Activated CD4-positive, alpha-beta T cell treated with anti-CD3 and anti-CD28 coated beads, Interleukin-2, amount 10 ng/mL, durations not matched to agents 7 days and 5 days (primary cell): ENCODE data around the gene UBL7. TPM values are rescaled to one million over a fixed set of nuclear protein-coding genes. Genes with fewer than 3 reads are reported as not detected.
A peak's percentile ranks its signal among the peaks of the same experiment; 100 is the strongest.

Experiments used
- CTCF ChIA-PET: fragments of 350-600 bp; sonication (Branson Sonifier 250); formaldehyde crosslinking; loops from one replicate; lab custom pipeline; 2021; ENCODE audit warnings: antibody characterized with exemption; lab: Charles Lee
- POLR2A ChIA-PET: fragments of 350-600 bp; sonication (Branson Sonifier 250); formaldehyde crosslinking; loops from one replicate; lab custom pipeline; 2021; ENCODE audit warnings: antibody characterized with exemption; lab: Charles Lee
- DNase-seq: peaks from one replicate; pipeline ENCODE4 v3.0.0-alpha.2; 2020
- H3K27ac Mint-ChIP-seq: one replicate; pipeline ENCODE4 v1.8.0; 2021; ENCODE audit warnings: mild to moderate bottlenecking, moderate library complexity, mixed read lengths
- H3K27me3 Mint-ChIP-seq: one replicate; pipeline ENCODE4 v1.8.0; 2021; ENCODE audit warnings: mixed read lengths
- H3K36me3 Mint-ChIP-seq: one replicate; pipeline ENCODE4 v1.8.0; 2021; ENCODE audit warnings: low read depth, mixed read lengths
- H3K4me1 Mint-ChIP-seq: one replicate; pipeline ENCODE4 v1.8.0; 2021; ENCODE audit warnings: mixed read lengths
- H3K4me3 Mint-ChIP-seq: one replicate; pipeline ENCODE4 v1.8.0; 2021; ENCODE audit warnings: mild to moderate bottlenecking, moderate library complexity, mixed read lengths
- H3K9me3 Mint-ChIP-seq: one replicate; pipeline ENCODE4 v1.8.0; 2021; ENCODE audit warnings: mixed read lengths
- microRNA-seq: library from miRNA; unstranded; fragments of <30 nt; microRNA quantifications from one replicate; pipeline ENCODE4 v1.2.0, GENCODE V29; 2021; ENCODE audit warnings: borderline microRNAs expressed, borderline replicate concordance
- total RNA-seq, 2 experiments: library from RNA; stranded (reverse); gene quantifications; one replicate each; pipeline ENCODE4 v1.2.3, GENCODE V29; 2021

Gene UBL7
- total RNA-seq, 2 experiments from 2014 or later: 52.2 to 53.7 TPM

DNA sequence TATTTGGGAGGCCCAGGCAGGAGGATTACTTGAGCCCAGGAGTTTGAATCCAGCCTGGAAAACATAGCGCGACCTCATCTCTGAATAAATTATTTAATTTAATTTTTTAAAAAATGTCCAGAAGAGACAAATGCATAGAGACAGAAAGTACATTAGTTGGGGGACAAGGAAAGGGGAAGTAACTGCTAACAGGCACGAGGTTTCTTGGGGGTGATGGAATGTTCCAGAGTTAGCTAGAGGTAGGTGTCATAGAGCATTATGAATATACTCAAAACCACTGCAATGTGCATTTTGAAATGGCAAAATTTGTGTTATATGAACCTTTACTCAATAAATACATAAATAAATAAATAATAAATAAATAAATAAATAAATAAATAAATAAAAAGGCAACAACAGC, 61.9 kb downstream of the UBL7 start:
- no peak for DNase-seq
- no peak overlapping the region for H3K27ac Mint-ChIP-seq
- H3K9me3 Mint-ChIP-seq: no peaks in the 10 kb centered on the region
- H3K4me1 Mint-ChIP-seq: peaks cover 79% of the 10 kb centered on the region
- H3K27me3 Mint-ChIP-seq: no peaks in the 10 kb centered on the region
- H3K4me3 Mint-ChIP-seq: no peak overlapping the region
- ChIA-PET CTCF (interaction anchor here (1.1 to 2.8 kb wide), 3 partner anchors 11 to 17 kb away, joined by 5 to 8 read pairs (median 5); no protein-coding TSS in a partner anchor), POLR2A (no interaction called here)
- no peaks in the 10 kb centered on the region for H3K36me3 Mint-ChIP-seq

GRCh38 chr15:74398183-74398582, 62.8 kb downstream of the UBL7 start:
- H3K27me3 Mint-ChIP-seq: no peaks in the 10 kb centered on the region
- DNase-seq: no peak
- peak overlapping the region; percentile 72 for H3K27ac Mint-ChIP-seq
- POLR2A ChIA-PET: no interaction called here
- H3K36me3 Mint-ChIP-seq: no peaks in the 10 kb centered on the region
- H3K4me3 Mint-ChIP-seq: no peak overlapping the region
- no peaks in the 10 kb centered on the region for H3K9me3 Mint-ChIP-seq
- CTCF ChIA-PET: interaction anchor here (1.1 to 1.4 kb wide), 2 partner anchors 14 to 16 kb away, joined by 5 read pairs; no protein-coding TSS in a partner anchor
- H3K4me1 Mint-ChIP-seq: peaks cover 72% of the 10 kb centered on the region

DNA sequence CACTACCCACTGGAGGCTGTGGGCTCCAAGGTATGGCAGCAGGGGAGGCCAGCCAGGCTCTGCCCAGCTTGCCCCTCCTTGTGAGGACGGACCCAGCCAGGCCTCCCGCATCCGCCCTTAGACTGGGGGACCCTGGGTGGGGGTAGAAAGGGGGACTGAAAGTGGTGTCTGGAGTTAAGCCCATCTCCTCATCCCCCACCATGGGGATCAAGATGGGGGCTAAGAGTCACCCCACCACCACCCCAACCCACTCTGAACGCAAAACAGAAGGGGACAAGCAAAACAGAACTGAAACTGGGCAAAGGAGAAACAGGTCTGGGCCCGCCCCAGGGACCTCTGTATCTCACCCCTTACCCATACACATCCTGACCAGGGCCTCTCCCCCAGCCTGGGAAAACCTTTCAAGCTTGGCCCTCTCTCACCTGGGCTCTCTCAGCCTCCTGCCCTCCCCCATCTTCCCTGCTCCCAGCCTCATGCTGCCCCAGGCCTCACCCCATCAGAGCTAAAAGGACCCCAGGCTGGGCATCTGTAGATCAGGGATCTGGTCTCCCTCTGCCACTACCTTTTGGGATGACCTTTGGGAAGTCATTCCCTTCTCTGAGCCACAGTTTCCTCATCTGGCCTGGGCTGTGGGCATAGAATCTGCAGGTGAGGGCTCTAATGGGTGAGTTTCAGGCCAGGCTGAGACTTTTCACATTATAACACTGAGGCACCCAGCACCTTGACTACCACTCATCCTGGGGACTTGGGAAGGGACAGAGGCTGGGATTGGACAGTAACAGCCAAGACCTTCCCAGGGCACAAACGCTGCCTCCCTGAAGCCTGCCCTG, 63.5 kb downstream of the UBL7 start:
- no peaks in the 10 kb centered on the region for H3K36me3 Mint-ChIP-seq
- H3K27me3 Mint-ChIP-seq: no peaks in the 10 kb centered on the region
- no peak overlapping the region for H3K4me3 Mint-ChIP-seq
- no peak for DNase-seq
- H3K27ac Mint-ChIP-seq: peak overlapping the region; percentile 72
- no peaks in the 10 kb centered on the region for H3K9me3 Mint-ChIP-seq
- H3K4me1 Mint-ChIP-seq: peaks cover 68% of the 10 kb centered on the region
- ChIA-PET CTCF (interaction anchor here (1.6 to 5.6 kb wide), 2 partner anchors 9 to 14 kb away, joined by 6 to 44 read pairs; no protein-coding TSS in a partner anchor), POLR2A (no interaction called here)

- no peak for DNase-seq
- no peak overlapping the region for H3K27ac Mint-ChIP-seq
- H3K27me3 Mint-ChIP-seq: no peaks in the 10 kb centered on the region
- no peak overlapping the region for H3K4me3 Mint-ChIP-seq
- no peaks in the 10 kb centered on the region for H3K9me3 Mint-ChIP-seq
- peaks cover 68% of the 10 kb centered on the region for H3K4me1 Mint-ChIP-seq
- ChIA-PET POLR2A (no interaction called here), CTCF (interaction anchor here (1.6 to 5.6 kb wide), 2 partner anchors 9 to 13 kb away, joined by 6 to 44 read pairs; no protein-coding TSS in a partner anchor)
- H3K36me3 Mint-ChIP-seq: no peaks in the 10 kb centered on the region
These were observed 64.3 kb downstream of the UBL7 start for GRCh38 chr15:74396445-74397238.

GRCh38 chr15:74396146-74396438, 64.9 kb downstream of the UBL7 start:
- no peaks in the 10 kb centered on the region for H3K27me3 Mint-ChIP-seq
- ChIA-PET POLR2A (no interaction called here), CTCF (interaction anchor here (0.9 to 5.6 kb wide), 3 partner anchors 10 to 375 kb away, joined by 3 to 44 read pairs (median 6); no protein-coding TSS in a partner anchor)
- H3K4me3 Mint-ChIP-seq: no peak overlapping the region
- no peaks in the 10 kb centered on the region for H3K36me3 Mint-ChIP-seq
- peaks cover 67% of the 10 kb centered on the region for H3K4me1 Mint-ChIP-seq
- H3K27ac Mint-ChIP-seq: no peak overlapping the region
- DNase-seq: no peak
- H3K9me3 Mint-ChIP-seq: no peaks in the 10 kb centered on the region

Small RNAs within 50 kb of the gene (microRNA-seq; reads per million reads assigned to microRNA genes)
- gene MIR6881: not detected

Other genes starting within 250 kb of the UBL7 start
- gene CCDC33, start 224.8 kb downstream of the UBL7 start, total RNA-seq: not detected
- not detected for gene CYP11A1, start 93.5 kb downstream of the UBL7 start, total RNA-seq
- gene SEMA7A, start 27.2 kb downstream of the UBL7 start, total RNA-seq: 1 to 10 TPM; 2.7 to 3.5 TPM
- gene ARID3B, start 80.1 kb upstream of the UBL7 start, total RNA-seq: 10 to 100 TPM; 28.3 to 29.0 TPM
- 100 to 1,000 TPM; 126 to 134 TPM for gene CLK3, start 154.7 kb upstream of the UBL7 start, total RNA-seq
- gene EDC3, start 234.9 kb upstream of the UBL7 start, total RNA-seq: 10 to 100 TPM; 34.9 to 41.1 TPM